ENCODE data around the gene KLHL6.
"Not testable (repeated sequence)": the region's sequence is repeated elsewhere in the genome, so short reads cannot be mapped to it uniquely, and the experiment has no call there.

Gene KLHL6

GRCh38 chr3:183487016-183487415 lies 68.5 kb downstream of the KLHL6 start:
- DNase-seq (ENCODE audit: low read depth): no peak

- no peak for DNase-seq (ENCODE audit: low read depth)
Observed at GRCh38 chr3:183486472-183486871, 69.0 kb downstream of the KLHL6 start.

DNA sequence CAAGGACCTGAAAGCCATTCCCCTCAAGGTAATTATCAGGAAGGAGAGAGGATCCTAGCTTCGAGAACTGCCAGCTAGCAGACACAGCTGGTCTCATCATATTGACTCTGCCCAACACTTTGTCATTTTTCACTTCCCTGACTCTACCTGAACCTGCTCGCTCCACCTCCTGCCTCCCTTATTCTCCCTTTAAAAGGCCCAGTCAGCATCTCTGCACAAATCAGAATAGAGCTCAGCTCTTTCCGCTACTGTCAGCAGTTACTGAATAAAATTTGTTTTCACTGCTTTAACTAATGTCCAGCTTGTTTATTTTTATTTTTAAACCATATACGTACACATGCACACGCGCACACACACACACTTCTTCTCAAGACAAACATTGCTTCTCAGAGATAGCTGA lies 69.9 kb downstream of the KLHL6 start:
- DNase-seq (ENCODE audit: low read depth): no peak

DNA sequence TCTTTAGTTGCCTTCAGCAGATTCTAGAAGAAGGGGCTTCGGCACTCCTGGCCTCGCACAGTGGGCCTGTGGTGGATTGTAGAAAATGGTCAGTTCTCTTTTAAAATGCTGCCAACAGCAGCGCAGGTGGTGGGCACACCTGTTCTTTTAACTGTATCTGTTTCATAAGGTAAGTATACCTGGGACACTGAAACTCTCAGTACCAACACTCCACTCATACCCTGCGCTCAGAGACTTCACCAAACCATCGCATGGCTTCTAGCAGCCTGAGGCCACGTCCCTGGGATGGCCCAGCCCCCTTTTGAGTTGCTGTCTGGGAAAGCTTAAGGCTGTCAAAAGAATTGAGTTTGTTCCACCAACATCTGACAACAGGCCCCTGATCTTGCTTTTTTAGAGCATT lies 70.4 kb downstream of the KLHL6 start:
- no peak for DNase-seq (ENCODE audit: low read depth)

DNA sequence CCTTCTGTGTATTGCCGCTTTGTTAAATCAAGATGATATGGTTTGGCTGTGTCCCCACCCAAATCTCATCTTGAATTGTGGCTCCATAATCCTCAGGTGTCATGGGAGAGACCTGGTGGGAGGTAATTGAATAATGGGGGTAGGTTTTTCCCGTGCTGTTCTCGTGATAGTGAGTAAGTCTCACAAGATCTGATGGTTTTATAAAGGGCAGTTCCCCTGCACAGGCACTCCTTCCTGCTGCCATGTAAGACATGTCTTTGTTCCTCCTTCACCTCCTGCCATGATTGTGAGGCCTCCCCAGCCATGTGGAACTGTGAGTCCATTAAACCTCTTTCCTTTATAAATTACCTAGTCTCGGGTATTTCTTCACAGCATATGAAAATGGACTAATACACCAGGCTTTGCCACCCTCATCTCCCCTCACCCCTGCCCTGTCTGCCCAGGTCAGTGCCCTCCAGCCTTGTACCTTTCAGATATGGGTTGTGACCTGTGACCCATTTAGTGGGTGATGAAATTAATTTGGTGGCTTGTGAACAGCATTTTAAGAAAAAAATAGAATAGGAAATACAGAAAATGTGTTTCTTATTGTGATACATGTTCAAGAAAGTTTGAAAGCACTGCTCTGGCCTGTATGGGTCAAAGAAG lies 71.0 kb downstream of the KLHL6 start:
- no peak for DNase-seq (ENCODE audit: low read depth)

DNA sequence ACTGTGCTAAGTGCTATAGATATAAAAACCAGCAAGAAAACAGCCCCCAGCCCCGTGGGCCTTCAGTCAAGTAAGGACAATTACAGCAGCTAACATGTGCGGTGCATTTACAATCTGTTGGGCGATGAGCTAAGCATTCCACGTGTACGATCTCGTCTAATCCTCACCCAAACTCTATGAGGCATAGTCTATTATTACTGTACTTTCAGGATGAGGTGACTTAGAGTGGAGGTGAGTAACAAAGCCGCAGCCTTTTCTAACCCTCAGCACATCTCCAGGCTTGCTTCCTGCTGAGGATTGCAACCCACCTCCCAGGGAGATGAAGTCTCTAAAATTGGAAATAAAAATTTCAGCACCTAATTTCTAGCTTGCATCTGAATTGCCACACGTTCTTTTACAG lies 73.9 kb downstream of the KLHL6 start:
- peak; percentile 55 for DNase-seq (ENCODE audit: low read depth)

- DNase-seq (ENCODE audit: low read depth): no peak
Observed at GRCh38 chr3:183478501-183478900, 77.0 kb downstream of the KLHL6 start.

GRCh38 chr3:183477801-183478456 lies 77.6 kb downstream of the KLHL6 start:
- DNase-seq (ENCODE audit: low read depth): no peak

DNA sequence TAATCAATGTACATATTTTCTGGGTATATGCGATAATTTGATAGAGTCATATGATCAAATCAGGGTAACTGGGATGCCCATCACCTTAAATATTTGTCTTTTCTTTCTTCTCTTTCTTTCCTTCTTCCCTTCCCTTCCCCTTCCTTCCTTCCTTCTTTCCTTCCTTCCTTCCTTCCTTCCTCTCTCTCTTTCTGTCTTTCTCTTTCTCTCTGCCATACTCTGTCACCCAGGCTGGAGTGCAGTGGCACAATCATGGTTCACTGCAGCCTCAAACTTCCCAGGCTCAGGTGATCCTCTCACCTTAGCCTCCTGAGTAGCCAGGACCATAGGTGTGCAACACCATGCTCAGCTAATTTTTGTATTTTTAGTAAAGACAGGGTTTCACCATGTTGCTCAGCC lies 79.7 kb downstream of the KLHL6 start:
- DNase-seq (ENCODE audit: low read depth): not testable (repeated sequence)

DNA sequence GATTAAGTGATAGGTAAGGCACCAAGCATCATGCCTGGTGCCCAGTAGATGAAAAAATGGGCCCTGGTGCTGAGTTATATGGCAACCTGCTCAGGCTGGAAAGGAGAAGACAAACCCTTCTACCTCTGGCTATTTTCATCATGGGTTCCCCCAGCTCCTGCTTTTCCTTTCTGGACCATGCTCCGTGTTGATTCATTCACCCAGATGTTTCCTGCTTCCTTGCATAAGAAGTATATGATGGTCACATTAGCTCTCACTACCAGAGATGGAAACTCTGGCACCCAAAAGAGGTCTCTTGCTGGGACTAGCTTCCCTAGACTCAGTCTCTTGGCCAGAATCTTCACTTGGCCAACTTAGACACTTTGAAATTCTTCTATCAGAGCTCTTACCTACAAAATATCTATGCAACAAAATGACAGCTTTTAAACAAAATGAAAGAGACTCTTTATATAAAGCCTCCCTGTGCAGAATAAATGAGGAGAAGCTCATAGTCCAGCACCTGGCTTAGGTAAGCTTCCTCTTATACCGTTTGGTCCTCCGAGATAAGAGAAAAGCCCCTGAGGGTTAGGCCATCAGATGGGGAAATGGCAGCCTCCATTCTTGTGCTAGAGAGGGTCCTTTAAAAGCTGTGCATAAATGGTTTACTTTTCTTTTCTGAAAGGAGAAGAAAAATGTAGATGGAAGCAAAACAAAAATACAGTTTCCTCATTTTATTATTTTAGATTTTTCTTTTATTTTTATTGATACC lies 80.3 kb downstream of the KLHL6 start:
- DNase-seq (ENCODE audit: low read depth): no peak

DNA sequence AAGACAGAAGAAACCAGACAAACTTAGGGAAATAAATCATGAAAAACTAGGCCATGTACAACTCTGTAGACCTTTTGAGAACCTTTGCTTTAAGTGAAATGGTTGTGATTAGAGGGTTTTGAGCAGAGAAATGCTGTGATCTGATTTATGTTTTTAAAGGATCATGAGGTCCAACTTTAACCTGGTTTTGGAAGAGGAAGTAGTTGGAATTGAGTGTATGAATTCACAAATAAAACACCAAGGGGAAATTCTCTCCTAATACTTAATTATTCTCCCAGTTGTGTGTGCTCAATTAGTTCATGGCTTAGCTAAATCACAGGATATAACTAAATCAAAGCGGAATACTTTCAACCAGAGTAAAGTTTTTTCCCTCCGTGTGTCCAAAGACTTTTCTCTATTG lies 81.5 kb downstream of the KLHL6 start:
- no peak for DNase-seq (ENCODE audit: low read depth)

DNA sequence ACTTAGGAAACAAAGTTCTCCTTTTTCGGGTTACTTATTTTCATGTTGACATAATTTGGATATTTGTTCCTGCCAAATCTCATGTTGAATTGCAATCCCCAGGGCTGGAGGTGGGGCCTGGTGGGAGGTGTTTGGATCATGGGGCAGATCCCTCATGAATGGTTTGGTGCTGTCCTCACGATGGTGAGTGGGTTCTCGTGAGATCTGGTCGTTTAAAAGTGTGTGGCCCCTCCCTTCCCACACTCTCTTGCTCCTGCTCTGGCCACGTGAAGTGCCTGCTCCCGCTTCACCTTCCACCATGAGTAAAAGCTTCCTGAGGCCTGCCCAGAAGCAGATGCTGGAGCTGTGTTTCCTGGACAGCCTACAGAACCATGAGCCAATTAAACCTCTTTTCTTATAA lies 83.4 kb downstream of the KLHL6 start:
- DNase-seq (ENCODE audit: low read depth): no peak

DNA sequence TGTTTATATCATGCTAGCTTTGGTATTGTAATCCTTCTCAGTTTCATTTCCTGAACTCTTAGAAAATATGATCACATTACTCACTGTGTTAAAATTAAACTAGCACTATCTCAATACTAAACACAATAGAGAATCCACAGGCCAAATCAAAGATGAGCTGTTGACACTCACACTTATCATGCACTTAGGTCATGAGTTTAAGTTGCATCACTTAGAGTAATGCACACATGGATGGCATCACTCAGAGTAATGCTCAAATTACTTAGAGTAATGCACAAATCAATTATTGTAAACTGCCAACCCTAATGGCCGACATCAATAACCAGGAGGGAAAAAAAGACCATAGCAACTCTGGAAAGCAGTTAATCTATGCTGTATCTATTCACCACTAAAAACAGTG lies 87.1 kb downstream of the KLHL6 start:
- peak; percentile 31 for DNase-seq (ENCODE audit: low read depth)

DNA sequence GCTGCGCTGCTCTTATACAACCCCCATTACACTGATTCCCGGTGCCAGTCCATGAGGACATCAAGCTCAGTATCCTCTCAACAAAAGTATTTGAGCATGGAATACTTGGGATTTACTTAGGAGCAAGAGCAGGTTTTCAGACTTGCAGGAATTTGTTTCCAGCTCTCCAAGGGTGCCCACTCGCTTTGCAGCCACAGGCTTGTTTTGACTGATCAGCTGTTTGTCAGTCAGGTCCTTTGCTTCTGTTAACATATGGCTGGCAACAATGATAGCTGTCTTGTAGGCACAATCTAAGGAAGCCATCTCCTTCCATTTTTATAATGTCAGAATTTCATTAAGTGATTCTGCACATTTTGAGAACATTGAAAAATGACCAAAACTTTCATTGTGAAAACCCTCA lies 88.9 kb downstream of the KLHL6 start:
- DNase-seq (ENCODE audit: low read depth): no peak

GRCh38 chr3:183465710-183466109 lies 89.8 kb downstream of the KLHL6 start:
- not testable (repeated sequence) for DNase-seq (ENCODE audit: low read depth)

DNA sequence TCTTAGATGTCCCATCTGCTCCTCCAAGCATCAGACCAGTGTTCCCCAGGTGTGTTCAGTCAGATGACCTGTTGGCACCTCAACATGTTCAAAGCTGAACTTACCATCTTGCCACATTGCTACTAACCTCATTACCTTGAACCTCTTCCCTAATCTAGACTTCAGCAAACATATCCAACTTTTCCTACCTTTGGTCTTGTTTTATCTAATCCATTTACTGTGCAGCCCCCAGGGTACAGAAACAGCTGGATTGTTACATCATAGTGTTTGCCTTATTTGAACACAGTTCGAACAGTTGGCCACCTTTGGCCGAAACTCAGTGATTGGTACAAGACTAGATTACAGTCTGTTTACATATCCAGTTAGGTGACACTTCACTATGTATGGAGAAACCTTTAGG lies 91.0 kb downstream of the KLHL6 start:
- no peak for DNase-seq (ENCODE audit: low read depth)

DNA sequence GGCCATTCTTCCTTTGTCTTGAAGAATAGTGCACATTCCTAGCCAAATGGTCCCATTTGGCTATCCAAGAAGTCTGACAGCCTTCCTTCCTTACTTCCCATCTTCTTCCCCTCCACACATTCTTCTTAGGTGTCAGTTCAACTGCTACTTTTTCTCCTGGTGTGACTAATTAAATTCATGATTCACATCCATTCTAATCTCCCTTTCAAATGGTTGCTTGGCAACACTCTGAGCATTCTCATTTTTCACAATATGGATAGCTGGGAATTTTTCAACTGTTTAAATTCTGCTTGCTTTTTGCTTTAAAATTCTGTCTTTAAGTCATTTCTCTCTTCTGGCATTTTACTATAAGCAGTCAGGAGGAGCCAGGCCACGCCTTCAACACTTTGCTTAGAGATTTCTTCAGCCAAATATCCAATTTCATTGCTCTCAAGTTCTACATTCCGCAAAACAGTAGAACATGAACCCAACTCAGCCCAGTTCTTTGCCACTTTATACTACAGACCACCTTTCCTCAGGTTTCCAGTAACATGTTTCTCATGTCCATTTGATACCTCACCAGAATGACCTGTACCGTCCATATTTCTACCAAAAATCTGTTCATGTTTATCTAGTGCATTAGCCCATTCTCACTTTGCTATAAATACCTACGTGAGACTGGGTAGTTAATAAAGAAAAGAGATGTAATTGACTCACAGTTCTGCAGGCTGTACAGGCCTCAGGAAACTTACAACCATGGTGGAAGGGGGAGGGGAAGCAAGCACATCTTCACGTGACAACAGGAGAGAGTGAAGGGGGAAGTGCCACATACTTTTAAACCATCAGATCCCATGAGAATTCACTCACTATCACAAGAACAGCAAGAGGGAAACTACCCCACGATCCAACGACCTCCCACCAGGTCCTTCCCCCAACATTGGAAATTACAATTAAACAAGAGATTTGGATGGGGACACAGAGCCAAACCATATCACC lies 95.1 kb downstream of the KLHL6 start:
- DNase-seq (ENCODE audit: low read depth): peak; percentile 41

DNA sequence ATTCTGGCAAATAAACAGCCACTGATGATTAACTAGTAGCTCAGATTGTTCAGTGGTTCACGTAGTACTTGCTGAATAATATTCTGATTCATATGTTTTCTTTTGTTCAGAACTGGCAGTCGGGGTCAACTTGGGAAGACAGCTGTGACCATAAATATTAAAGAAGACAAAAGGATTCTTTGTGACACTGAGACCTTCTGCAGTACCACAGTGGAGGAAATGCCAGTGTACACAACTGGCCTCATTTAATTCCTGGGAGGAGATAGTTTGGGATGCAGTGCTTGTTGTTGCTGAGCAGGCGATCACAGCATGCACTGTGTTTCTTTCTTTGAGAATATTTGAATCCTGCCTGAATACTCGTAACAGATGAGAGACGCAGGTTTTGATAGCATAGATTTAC lies 100.4 kb downstream of the KLHL6 start:
- peak; percentile 47 for DNase-seq (ENCODE audit: low read depth)

- DNase-seq (ENCODE audit: low read depth): no peak
Observed at GRCh38 chr3:183454064-183454463, 101.4 kb downstream of the KLHL6 start.

DNA sequence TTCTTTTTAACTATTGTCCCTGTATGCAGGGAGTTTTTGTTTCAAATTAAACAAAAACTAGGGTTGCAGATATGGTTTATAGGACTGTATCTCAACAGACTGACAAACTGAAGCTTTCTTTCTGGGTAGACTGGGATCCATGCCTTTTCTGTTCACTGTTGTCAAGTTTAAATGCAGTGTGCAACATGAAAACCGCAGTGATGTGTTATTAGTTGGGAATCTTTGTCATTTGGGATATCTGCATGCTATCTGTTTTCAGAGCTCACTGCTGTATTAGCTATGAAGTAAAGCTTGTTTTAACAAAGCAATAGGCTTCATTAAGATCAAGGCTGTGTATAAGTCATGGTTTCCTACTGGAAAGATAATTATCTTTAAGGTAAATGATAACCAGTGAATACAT lies 105.7 kb downstream of the KLHL6 start:
- peak; percentile 16 for DNase-seq (ENCODE audit: low read depth)

DNA sequence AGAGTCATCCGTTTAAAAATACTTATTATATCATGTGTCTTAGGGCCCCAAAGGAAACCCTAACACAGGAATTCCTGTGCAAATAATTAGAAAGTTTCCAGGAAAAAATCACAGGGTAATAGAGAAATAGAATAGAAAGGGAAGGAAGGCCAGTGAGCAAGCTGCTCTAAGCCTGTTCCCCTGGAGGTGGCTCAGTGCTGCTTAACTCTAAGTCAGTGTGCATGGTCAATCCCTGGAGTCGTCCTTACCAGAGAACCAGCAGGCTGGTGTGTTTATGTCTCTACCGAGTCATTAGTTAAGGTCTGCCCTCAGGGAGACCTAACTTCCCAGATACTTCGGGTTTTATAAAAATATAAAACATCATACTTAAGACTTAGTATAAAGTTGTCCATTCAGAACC lies 106.1 kb downstream of the KLHL6 start:
- DNase-seq (ENCODE audit: low read depth): peak; percentile 27

Data from amniotic epithelial cell (primary cell).